Mesothelial cell of epicardium (in vitro differentiated cells): ENCODE measurements around the gene UST. TPM values are rescaled to one million over a fixed set of nuclear protein-coding genes. Genes with fewer than 3 reads are reported as not detected.

Experiments used
- DNase-seq, 2 experiments: peaks; one replicate each; pipeline ENCODE4 v3.0.0; 2021; ENCODE audit warnings: low spot score in 2 of 2; ENCODE audit not compliant: unreplicated experiment in 2 of 2
- H3K27ac Mint-ChIP-seq: 2 replicates; pipeline ENCODE4 v1.8.0; 2021; ENCODE audit warnings: mixed read lengths
- H3K27me3 Mint-ChIP-seq: 2 replicates; pipeline ENCODE4 v1.8.0; 2021; ENCODE audit warnings: low read depth, mixed read lengths
- H3K36me3 Mint-ChIP-seq: 2 replicates; pipeline ENCODE4 v1.8.0; 2021; ENCODE audit warnings: mixed read lengths
- H3K4me1 Mint-ChIP-seq: 2 replicates; pipeline ENCODE4 v1.8.0; 2021; ENCODE audit warnings: mixed read lengths
- H3K4me3 Mint-ChIP-seq: 2 replicates; pipeline ENCODE4 v1.8.0; 2021; ENCODE audit warnings: mild to moderate bottlenecking, moderate library complexity, mixed read lengths
- H3K9me3 Mint-ChIP-seq: 2 replicates; pipeline ENCODE4 v1.8.0; 2021; ENCODE audit warnings: mixed read lengths
- CTCF ChIP-seq: fragments of 200-600 bp; sonication (generic); IDR thresholded peaks from one replicate; pipeline ENCODE4 v1.5.0; 2021; ENCODE audit warnings: antibody characterized with exemption; ENCODE audit not compliant: unreplicated experiment
- total RNA-seq: library from RNA; stranded (reverse); gene quantifications from 3 replicates; pipeline ENCODE4 v1.2.1, GENCODE V29; 2021

The UST gene
- total RNA-seq, 1 donor from 2014 or later = 6.6 TPM

- Mint-ChIP-seq H3K4me3 (no peak overlapping the region), H3K36me3 (no peaks in the 10 kb centered on the region), H3K27me3 (no peaks in the 10 kb centered on the region), H3K9me3 (no peaks in the 10 kb centered on the region), H3K27ac (no peak overlapping the region), H3K4me1 (peaks cover 4% of the 10 kb centered on the region)
- DNase-seq = no peak
- TF ChIP-seq CTCF = no peak
Observed at GRCh38 chr6:148893481-148893880, 146.7 kb downstream of the UST start.

GRCh38 chr6:148898376-148899014, 151.7 kb downstream of the UST start:
- Mint-ChIP-seq H3K27me3 (no peaks in the 10 kb centered on the region), H3K27ac (no peak overlapping the region), H3K9me3 (peaks cover 10% of the 10 kb centered on the region), H3K4me3 (no peak overlapping the region), H3K4me1 (peaks cover 6% of the 10 kb centered on the region), H3K36me3 (peaks cover 6% of the 10 kb centered on the region)
- no peak for DNase-seq
- no peak for TF ChIP-seq CTCF

GRCh38 chr6:148904896-148905870, 158.4 kb downstream of the UST start:
- no peak for DNase-seq
- TF ChIP-seq CTCF = no peak
- H3K36me3 Mint-ChIP-seq = peaks cover 6% of the 10 kb centered on the region
- peaks cover 5% of the 10 kb centered on the region for H3K4me1 Mint-ChIP-seq
- H3K9me3 Mint-ChIP-seq = peaks cover 8% of the 10 kb centered on the region
- H3K27ac Mint-ChIP-seq = no peak overlapping the region
- H3K4me3 Mint-ChIP-seq = no peak overlapping the region
- H3K27me3 Mint-ChIP-seq = no peaks in the 10 kb centered on the region

- TF ChIP-seq CTCF = no peak
Observed at GRCh38 chr6:148905901-148906300, 159.1 kb downstream of the UST start.

GRCh38 chr6:148906386-148906785, 159.6 kb downstream of the UST start:
- H3K27ac Mint-ChIP-seq = no peak overlapping the region
- H3K4me1 Mint-ChIP-seq = peaks cover 5% of the 10 kb centered on the region
- no peak overlapping the region for H3K4me3 Mint-ChIP-seq
- no peaks in the 10 kb centered on the region for H3K9me3 Mint-ChIP-seq
- H3K27me3 Mint-ChIP-seq = no peaks in the 10 kb centered on the region
- no peak for DNase-seq
- no peaks in the 10 kb centered on the region for H3K36me3 Mint-ChIP-seq
- no peak for TF ChIP-seq CTCF

More at GRCh38 chr6:148905901-148906300, 159.1 kb downstream of the UST start:
- H3K9me3 Mint-ChIP-seq = peaks cover 2% of the 10 kb centered on the region
- H3K4me3 Mint-ChIP-seq = no peak overlapping the region
- H3K4me1 Mint-ChIP-seq = peaks cover 5% of the 10 kb centered on the region
- no peaks in the 10 kb centered on the region for H3K27me3 Mint-ChIP-seq
- no peak overlapping the region for H3K27ac Mint-ChIP-seq
- no peak for DNase-seq
- H3K36me3 Mint-ChIP-seq = peaks cover 1% of the 10 kb centered on the region
